ENCODE results near the gene ST8SIA2.

Gene ST8SIA2

DNA sequence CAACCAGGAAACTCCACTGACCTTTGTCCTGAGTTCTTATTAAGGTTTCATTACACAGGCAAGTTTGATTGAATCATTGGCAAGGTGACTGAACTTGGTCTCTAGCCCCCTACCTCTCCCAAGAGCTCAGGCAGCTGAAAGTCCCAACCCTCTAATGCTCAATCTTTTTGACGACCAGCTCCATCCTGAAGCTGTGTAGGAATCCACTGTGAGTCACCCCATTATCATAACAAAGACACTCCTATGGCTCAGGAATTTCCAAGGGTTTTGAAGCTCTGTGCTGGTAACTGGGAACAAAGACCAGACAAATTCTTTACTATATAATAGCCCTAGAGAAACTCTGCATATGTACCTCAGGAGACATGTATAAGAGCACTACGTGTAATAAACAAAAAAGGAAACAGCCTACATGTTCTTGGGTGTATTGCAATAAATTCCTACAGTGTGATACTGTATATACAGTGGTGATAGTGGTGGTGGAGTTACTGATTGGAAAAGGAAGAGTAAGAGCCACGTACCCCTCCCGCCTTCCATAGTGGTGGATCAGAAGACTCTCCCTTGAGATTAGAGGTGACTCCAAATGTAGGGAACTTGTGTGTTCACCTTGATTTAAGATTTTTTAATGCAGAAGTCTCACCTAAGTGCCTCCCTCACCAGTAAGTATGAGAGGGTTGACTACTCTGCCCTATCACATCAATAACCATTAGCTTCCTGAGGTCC is 116.6 kb downstream of the ST8SIA2 start:
- Mint-ChIP-seq H3K4me3 (no peak overlapping the region), H3K4me1 (ENCODE audit: low read depth) (no peaks in the 10 kb centered on the region), H3K27me3 (peaks cover 4% of the 10 kb centered on the region), H3K27ac (no peak overlapping the region), H3K9me3 (peaks cover 5% of the 10 kb centered on the region), H3K36me3 (ENCODE audit: low read depth) (no peaks in the 10 kb centered on the region)
